Stimulated activated CD4-positive, alpha-beta T cell treated with anti-CD3 and anti-CD28 coated beads, Interleukin-1b, Interleukin-23, amount 100 ng/mL, for 48 hours (primary cell): ENCODE data around the gene NUDT14.

ENCODE experiments used
- DNase-seq: peaks from one replicate; pipeline ENCODE4 v3.0.0-alpha.2; 2020

NUDT14 gene

GRCh38 chr14:105196265-105196960 is 15.3 kb upstream of the NUDT14 start:
- DNase-seq: no peak

DNA sequence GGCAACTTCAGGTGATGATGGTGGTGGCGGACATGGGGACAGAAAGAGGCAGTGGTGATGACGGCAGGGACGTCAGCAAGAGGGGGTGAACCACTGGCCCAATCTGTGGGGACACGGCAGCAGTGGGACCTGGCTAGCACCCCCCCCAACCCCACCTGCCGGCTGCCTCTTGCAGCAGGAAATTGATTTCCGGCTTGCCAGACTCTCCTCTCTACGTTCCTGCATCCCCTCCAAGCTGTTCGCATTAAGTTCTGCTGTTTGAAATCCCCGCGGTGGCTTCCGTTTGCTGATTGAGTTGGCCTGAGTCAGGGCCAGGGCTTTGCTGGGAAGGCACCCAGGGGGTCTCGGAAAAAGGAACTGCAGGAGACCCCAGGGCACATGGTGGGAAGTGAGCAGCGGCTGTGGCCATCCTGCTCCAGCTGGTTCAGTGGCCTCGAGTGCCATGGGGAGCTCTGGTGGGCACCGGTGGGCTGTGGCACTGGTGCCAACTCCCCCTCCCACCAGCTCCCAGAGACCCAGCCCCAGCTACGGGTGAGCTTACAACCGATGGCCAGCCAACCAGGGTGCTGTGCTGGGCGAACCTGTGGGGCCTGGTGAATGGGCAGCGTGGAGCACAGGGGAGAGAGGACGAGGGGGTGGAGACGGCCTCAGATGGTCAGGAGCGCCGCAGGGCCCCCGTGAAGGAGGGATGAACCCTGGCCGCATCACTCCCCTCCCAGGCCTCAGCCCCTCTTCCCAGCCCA is 14.6 kb upstream of the NUDT14 start:
- DNase-seq: no peak

DNA sequence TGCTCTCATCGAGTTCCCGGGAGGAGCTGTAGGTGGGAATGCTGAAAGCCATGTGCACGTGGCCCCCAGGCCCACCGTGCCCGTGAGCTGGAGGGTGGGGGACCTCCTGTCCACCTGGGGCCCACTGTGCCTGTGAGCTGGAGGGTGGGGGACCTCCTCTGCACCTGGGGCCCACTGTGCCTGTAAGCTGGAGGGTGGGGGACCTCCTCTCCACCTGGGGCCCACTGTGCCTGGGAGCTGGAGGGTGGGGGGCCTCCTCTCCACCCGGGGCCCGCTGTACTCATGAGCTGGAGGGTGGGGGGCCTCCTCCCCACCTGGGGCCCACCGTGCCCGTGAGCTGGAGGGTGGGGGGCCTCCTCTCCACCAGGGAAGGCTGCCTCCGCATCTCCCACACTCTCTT is 13.9 kb upstream of the NUDT14 start:
- DNase-seq: no peak

GRCh38 chr14:105193916-105194782 is 13.0 kb upstream of the NUDT14 start:
- DNase-seq: peak; percentile 42

DNA sequence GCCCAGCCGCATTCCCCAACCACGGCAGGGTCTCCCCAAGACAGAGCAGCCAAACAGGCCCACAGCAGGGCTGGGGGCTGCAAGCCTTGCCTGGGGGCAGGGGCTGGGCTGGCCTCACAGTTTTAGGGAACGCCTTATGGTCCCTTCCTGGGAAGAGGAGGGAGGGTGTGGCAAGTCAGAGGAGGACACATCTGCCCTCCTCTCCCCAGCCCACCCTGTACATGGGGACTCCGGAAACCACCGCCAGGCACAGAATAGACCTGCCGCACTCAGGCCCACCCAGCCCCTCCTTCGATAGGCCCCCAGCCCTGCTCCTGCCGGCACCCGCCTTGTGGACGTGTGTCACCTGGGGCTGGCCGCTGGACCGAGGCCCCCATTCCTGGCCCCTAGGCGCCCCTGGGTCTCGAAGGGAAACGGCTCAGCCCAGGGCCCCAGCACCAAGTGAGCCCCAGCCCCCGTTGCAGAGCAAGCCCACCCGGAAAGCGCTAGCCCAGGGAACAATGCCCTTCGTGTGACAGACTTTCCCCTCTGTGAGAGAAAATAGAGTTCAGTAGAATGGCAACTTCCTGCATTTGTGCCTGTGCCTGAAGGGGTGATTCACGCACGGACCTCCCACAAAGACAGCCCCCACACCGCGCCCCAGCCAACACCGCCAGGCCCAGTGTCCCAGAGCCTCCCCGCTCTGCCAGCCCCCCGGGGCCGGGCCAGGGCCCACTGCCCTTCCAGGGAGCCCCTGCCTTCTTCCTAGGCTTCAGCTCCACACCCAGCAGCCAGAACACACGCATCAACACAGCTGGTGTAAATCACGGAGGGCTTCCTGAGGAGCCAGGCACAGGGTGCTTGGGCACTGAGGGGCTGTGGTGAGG is 12.0 kb upstream of the NUDT14 start:
- peak; percentile 34 for DNase-seq

GRCh38 chr14:105187935-105188524 is 6.9 kb upstream of the NUDT14 start:
- DNase-seq: peak; percentile 34

DNA sequence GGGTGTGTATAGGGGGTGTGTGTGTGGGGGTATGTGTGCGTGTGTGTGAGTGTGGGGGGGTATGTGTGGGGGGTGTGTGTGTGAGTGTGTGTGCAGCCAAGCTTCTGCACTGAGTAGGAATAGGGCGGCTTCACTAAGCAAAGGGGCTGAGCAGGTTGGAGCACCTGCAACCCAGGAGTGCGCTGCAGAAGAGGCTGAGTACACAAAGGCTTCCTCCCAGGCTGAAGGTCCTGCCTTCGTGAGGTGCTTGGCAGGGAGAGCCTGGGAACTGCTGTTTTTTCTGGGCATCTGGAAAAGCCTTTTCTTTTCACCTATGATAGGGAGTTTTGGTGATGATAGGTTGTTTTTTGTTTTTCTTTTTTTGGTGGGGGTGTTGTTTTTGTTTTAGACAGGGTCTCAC is 6.0 kb upstream of the NUDT14 start:
- no peak for DNase-seq

DNA sequence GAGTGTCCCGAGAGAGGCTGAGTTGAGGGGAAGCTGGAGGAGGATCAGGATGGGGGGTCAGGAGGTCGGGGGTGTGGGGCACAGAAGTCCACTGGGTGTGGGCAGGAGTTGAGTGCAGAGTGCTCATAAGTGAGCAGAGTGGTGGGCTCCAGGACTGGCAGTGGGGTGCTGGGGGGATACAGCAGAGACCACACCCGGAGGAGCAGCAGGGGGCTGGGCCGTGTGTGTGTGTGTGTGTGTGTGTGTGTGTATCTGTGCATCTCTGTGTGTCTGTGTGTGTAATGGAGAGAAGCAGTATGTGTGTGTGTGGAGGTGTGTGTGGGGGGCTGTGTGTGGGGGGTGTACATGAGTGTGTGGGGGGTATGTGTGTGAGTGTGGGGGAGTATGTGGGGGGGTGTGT is 4.9 kb upstream of the NUDT14 start:
- no peak for DNase-seq

DNA sequence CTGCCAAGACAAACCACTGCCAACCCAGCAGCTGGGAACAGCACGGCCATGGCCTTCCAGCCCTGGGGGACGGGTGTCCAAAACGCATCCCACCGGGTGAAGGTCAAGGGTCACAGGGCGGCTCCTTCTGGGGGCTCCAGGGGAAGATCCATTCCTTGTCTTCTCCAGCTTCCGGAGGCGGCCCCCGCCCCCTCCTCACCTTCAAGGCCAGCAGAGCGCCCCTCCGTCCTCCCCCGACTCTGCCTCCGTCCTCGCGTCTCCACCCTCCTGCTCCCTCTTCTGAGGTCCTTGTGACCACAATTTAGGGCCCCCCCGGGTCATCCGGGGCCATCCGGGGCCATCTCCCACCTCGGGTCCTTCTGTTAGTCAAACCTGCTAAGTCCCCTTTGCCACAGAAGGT is 3.9 kb upstream of the NUDT14 start:
- no peak for DNase-seq

DNA sequence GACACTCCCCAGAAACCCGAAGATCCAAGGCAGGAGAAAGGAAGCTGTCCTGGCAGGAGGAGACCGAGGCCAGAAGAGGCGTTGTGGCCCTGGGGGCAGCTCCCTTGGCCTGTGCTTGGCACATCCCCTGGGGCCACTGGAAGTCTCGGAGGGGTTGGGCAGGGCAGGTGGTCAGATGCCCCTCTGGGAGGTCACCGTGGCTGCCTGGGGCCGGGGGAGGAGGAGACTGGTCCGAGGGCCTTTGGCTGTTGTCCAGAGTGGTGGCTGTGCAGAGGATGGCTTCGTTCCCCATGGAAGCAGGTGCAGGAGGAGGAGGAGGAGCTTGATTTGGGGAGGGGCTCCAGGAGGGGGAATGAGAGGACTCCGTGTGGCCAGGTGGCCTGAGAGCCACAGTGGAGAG is 3.3 kb upstream of the NUDT14 start:
- no peak for DNase-seq

DNA sequence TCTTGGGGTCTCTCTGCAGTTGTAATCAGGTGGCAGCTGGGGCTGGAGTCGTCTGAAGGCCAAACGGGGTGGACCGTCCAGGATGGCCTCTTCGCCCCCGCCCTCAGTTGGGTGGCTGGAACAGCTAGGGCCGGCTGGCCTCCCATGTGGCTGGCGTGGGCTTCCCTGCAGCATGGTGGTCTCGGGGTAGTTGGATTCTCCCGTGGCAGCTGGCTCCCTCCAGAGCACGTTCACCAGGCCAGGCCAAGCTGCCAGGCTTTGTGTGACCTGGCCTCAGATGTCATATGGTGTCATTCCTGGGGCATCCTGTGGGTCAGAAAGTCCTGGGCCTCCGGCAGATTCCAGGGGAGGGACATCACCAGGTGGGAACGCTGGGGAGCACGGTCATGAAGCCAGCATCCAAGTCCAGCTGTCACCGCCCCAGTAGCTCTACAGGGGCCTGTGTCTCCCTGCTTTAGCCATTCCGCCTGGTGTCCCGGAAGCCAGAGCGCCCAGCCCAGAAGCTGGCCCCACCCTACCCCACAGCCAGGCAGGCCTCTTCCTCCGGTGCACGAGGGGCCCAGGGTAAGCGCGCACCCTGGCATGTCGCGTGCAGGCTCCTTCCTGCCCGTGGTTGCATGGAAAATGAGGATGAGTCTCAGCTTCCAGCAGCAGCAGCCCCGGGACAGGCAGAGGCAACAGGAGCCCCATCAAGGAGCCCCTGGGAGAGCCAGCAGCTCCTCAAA is 1.3 kb upstream of the NUDT14 start:
- no peak for DNase-seq

- DNase-seq: no peak
Observed at GRCh38 chr14:105181549-105182295, 610 bp upstream of the NUDT14 start.

DNA sequence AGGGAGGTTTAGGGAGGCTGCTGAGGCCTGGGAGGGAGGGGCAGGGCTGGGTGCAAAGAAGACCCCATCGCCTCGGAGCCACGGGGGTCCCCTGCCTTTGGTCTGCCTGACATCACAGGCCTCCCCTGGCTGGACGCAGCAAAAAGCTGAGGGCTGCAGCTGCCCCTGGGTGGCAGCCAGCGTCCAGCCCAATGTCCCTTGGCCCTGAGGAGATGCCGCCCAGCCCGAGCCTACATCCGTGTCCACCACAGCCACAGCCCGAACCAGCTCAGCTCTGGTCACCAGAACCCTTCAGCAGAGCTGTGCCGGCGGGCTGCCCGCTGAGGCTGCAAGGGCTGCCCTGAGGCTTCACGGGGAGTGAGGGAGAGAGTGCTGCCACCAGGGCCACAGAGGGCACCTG is 1.9 kb downstream of the NUDT14 start:
- no peak for DNase-seq

DNA sequence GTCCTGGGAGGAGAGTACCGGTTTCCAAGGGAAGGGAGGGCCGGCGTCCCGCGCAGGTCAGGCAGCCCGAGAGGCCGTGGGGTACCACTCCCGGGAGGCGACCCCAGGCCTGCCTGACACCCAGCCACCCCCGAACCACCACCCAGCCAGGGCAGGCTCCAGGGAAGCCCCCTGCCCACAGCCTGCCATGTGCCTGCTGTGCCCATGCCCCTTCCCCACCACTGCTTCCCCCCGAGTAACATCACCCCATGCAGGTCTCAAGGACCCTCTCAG is 2.3 kb downstream of the NUDT14 start:
- no peak for DNase-seq

- no peak for DNase-seq
Observed at GRCh38 chr14:105178069-105178867, 2.8 kb downstream of the NUDT14 start.

DNA sequence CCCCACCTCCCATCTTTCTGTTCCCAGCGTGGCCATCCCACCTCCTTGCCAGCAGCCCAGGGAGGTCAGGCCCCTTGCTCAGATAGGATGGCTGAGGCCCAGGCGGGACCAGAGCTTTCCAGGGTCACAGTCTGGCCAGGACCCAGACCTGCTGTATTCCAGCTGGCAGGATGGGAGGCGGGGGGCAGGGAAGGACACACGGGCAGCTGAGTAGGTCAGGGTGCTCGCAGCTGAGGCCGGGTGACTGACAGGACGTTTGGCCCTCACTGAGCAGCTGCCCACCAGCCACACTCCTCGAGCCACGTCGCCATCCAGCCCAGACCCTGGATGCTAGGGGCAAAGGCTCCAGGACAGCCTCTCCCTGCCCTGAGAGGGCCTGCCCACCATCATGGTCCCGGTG is 4.0 kb downstream of the NUDT14 start:
- no peak for DNase-seq

DNA sequence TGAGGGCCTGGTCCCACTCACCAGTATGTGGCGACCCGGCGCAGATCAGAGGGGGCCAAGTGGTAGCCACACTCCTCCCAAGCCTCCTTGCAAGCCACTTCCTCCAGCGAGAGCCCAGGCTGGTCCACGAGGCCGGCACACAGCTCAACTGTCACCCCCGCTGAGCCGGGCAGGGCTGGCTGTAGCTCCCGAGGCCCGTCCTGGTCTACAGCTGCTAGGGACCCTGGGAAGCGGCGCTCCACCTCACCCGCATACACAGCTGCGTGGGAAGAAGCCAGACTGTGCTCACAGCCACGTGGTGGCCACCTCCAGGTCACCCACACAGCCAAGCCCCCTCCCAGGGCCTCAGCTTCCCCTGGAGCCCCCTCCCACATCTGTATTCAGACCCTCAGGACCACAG is 4.6 kb downstream of the NUDT14 start:
- no peak for DNase-seq

GRCh38 chr14:105173901-105174894 is 6.9 kb downstream of the NUDT14 start:
- no peak for DNase-seq

GRCh38 chr14:105173145-105173544 is 8.0 kb downstream of the NUDT14 start:
- no peak for DNase-seq
